H1 (cell line): Measurements from ENCODE around the gene THUMPD2. TPM values are rescaled to one million over a fixed set of nuclear protein-coding genes. Genes with fewer than 3 reads are reported as not detected.
A peak's percentile ranks its signal among the peaks of the same experiment; 100 is the strongest.

Source experiments
- CTCF ChIA-PET: fragments of 300-600 bp; sonication (Branson Sonifier 250); formaldehyde crosslinking; loops from one replicate; lab custom pipeline; 2021; ENCODE audit not compliant: partially characterized antibody; lab: Charles Lee
- POLR2A ChIA-PET: fragments of 300-600 bp; sonication (Branson Sonifier 250); formaldehyde crosslinking; loops from one replicate; lab custom pipeline; 2021; ENCODE audit warnings: inconsistent platforms; ENCODE audit not compliant: partially characterized antibody; lab: Charles Lee
- DNase-seq, 2 experiments: peaks; one replicate each; pipeline versions ENCODE4 v3.0.0 to v3.0.0-alpha.2; 2010 to 2022; ENCODE audit warnings: low spot score in 2 of 2, low read depth in 1 of 2, mixed read lengths in 1 of 2
- FAIRE-seq: peaks from 2 replicates; lab custom pipeline; 2011; peaks lifted over from hg19 to GRCh38; lab: Jason Lieb, UNC
- H2AFZ ChIP-seq: 2 replicates; pipeline ENCODE4 v1.8.1; 2012; ENCODE audit warnings: low read length, inconsistent platforms
- H2AK5ac ChIP-seq: 2 replicates; pipeline ENCODE4 v1.6.1; 2013; ENCODE audit warnings: low read depth, low read length
- H2BK120ac ChIP-seq: replicated peaks from 2 replicates; pipeline ENCODE3; 2013; ENCODE audit warnings: low read depth, low read length, inconsistent platforms
- H2BK12ac ChIP-seq: 2 replicates; pipeline ENCODE4 v1.6.1; 2013; ENCODE audit warnings: low read depth, low read length
- H2BK15ac ChIP-seq: 2 replicates; pipeline ENCODE4 v1.6.1; 2013; ENCODE audit warnings: low read length
- H2BK20ac ChIP-seq: 2 replicates; pipeline ENCODE4 v1.6.1; 2013; ENCODE audit warnings: low read length
- H2BK5ac ChIP-seq: 2 replicates; pipeline ENCODE4 v1.6.1; 2013; ENCODE audit warnings: low read depth, low read length
- H3K14ac ChIP-seq: 2 replicates; pipeline ENCODE4 v1.6.1; 2013; ENCODE audit warnings: inconsistent platforms; ENCODE audit not compliant: insufficient read length
- H3K18ac ChIP-seq: 2 replicates; pipeline ENCODE4 v1.6.1; 2013; ENCODE audit warnings: low read length; ENCODE audit errors: extremely low read depth
- H3K23ac ChIP-seq: 2 replicates; pipeline ENCODE4 v1.6.1; 2013; ENCODE audit warnings: inconsistent platforms; ENCODE audit not compliant: insufficient read length
- H3K23me2 ChIP-seq: 2 replicates; pipeline ENCODE4 v1.6.1; 2013; ENCODE audit warnings: low read depth, low read length
- H3K27ac ChIP-seq: 2 replicates; pipeline ENCODE4 v1.6.1; 2011; ENCODE audit warnings: low read depth, low read length, inconsistent platforms
- H3K27me3 ChIP-seq, 4 experiments: replicated peaks in 1 of 4; 1 replicate in 1 of 4; 2 replicates in 3 of 4; pipeline versions ENCODE4 v1.6.1 to v1.8.1; 2011 to 2013; ENCODE audit warnings: low read length in 3 of 4, mild to moderate bottlenecking in 3 of 4, inconsistent platforms in 2 of 4, mixed read lengths in 2 of 4, moderate library complexity in 1 of 4; ENCODE audit not compliant: control insufficient read depth in 3 of 4, insufficient read depth in 3 of 4; ENCODE audit errors: extremely low read depth in 1 of 4
- H3K36me3 ChIP-seq, 4 experiments: 2 replicates each; pipeline versions ENCODE4 v1.6.1 to v1.8.1; 2011 to 2013; ENCODE audit warnings: mild to moderate bottlenecking in 4 of 4, low read length in 3 of 4, moderate library complexity in 2 of 4, control low read depth in 1 of 4, inconsistent platforms in 1 of 4; ENCODE audit not compliant: insufficient read depth in 4 of 4, control insufficient read depth in 2 of 4
- H3K4ac ChIP-seq: replicated peaks from 2 replicates; pipeline ENCODE3; 2013; ENCODE audit warnings: low read length, low read depth, mixed read lengths, inconsistent platforms; ENCODE audit not compliant: insufficient read length
- H3K4me1 ChIP-seq, 4 experiments: replicated peaks in 1 of 4; 1 replicate in 1 of 4; 2 replicates in 3 of 4; pipeline versions ENCODE4 v1.6.1 to v1.8.1; 2011 to 2013; ENCODE audit warnings: low read length in 3 of 4, inconsistent platforms in 2 of 4, mixed read lengths in 1 of 4; ENCODE audit not compliant: insufficient read depth in 4 of 4, control insufficient read depth in 3 of 4
- H3K4me2 ChIP-seq, 2 experiments: 2 replicates each; pipeline versions ENCODE4 v1.6.1 to v1.8.1; 2011 to 2013; ENCODE audit warnings: low read depth in 2 of 2, low read length in 2 of 2, control low read depth in 1 of 2, inconsistent platforms in 1 of 2, mild to moderate bottlenecking in 1 of 2; ENCODE audit not compliant: insufficient read depth in 1 of 2
- H3K4me3 ChIP-seq, 4 experiments: fragments of 200-600, 300-600 bp in 1 of 4; sonication (generic), shearing (Covaris generic), sonication (Bioruptor Twin) in 1 of 4; 2 replicates each; pipeline versions ENCODE4 v1.5.1 to v1.8.1; 2011 to 2016; ENCODE audit warnings: low read length in 4 of 4, low read depth in 3 of 4, control low read depth in 2 of 4, inconsistent platforms in 2 of 4, mild to moderate bottlenecking in 2 of 4, mixed read lengths in 1 of 4, moderate library complexity in 1 of 4; ENCODE audit not compliant: insufficient read depth in 2 of 4; ENCODE audit errors: extremely low read depth in 1 of 4
- H3K56ac ChIP-seq: replicated peaks from 2 replicates; pipeline ENCODE3; 2013; ENCODE audit warnings: low read depth, mild to moderate bottlenecking, mixed read lengths, low read length, inconsistent platforms; ENCODE audit not compliant: insufficient read length
- H3K79me1 ChIP-seq: 2 replicates; pipeline ENCODE4 v1.6.1; 2013; ENCODE audit warnings: low read depth, low read length, control low read depth
- H3K79me2 ChIP-seq, 2 experiments: 2 replicates each; pipeline versions ENCODE4 v1.6.1 to v1.8.1; 2012 to 2013; ENCODE audit warnings: low read length in 2 of 2, mild to moderate bottlenecking in 2 of 2, inconsistent platforms in 1 of 2; ENCODE audit not compliant: insufficient read depth in 2 of 2, control insufficient read depth in 1 of 2
- H3K9ac ChIP-seq, 4 experiments: replicated peaks in 1 of 4; 1 replicate in 1 of 4; 2 replicates in 3 of 4; pipeline versions ENCODE4 v1.6.1 to v1.8.1; 2011 to 2013; ENCODE audit warnings: low read depth in 3 of 4, low read length in 3 of 4, control low read depth in 2 of 4, mild to moderate bottlenecking in 2 of 4, moderate library complexity in 2 of 4, inconsistent platforms in 1 of 4; ENCODE audit errors: extremely low read depth in 1 of 4
- H3K9me3 ChIP-seq, 2 experiments: 2 replicates each; pipeline versions ENCODE4 v1.6.1 to v1.8.1; 2012 to 2013; ENCODE audit warnings: mild to moderate bottlenecking in 2 of 2, moderate library complexity in 2 of 2, control low read depth in 1 of 2, inconsistent platforms in 1 of 2, low read depth in 1 of 2, low read length in 1 of 2, mixed read lengths in 1 of 2; ENCODE audit not compliant: insufficient read depth in 2 of 2
- H4K20me1 ChIP-seq, 2 experiments: replicated peaks in 1 of 2; 2 replicates each; pipeline versions ENCODE3 to v1.8.1; 2011 to 2013; ENCODE audit warnings: inconsistent platforms in 2 of 2, low read length in 2 of 2, mild to moderate bottlenecking in 1 of 2; ENCODE audit not compliant: insufficient read depth in 2 of 2, control insufficient read depth in 1 of 2
- H4K5ac ChIP-seq: 2 replicates; pipeline ENCODE4 v1.6.1; 2013; ENCODE audit warnings: low read length, low read depth, mixed read lengths, inconsistent platforms; ENCODE audit not compliant: insufficient read length
- H4K8ac ChIP-seq: 2 replicates; pipeline ENCODE4 v1.8.0; 2013; ENCODE audit warnings: mild to moderate bottlenecking, moderate library complexity, low read length, inconsistent platforms; ENCODE audit not compliant: insufficient read depth; ENCODE audit errors: extremely low read depth
- H4K91ac ChIP-seq: replicated peaks from 2 replicates; pipeline ENCODE3; 2013; ENCODE audit warnings: low read length, mixed read lengths, inconsistent platforms; ENCODE audit not compliant: insufficient read length
- BCL11A ChIP-seq, 2 experiments: IDR thresholded peaks; one replicate each; pipeline ENCODE4 v1.6.1; 2011; ENCODE audit warnings: low read depth in 2 of 2, low read length in 2 of 2, mild to moderate bottlenecking in 2 of 2
- CTBP2 ChIP-seq: IDR thresholded peaks from 2 replicates; pipeline ENCODE4 v1.7.0; 2011; ENCODE audit warnings: borderline replicate concordance, mild to moderate bottlenecking, moderate library complexity, mixed read lengths, low read length; ENCODE audit not compliant: insufficient read depth, insufficient read length
- GTF2F1 ChIP-seq: IDR thresholded peaks from 2 replicates; pipeline ENCODE4 v1.6.1; 2012; ENCODE audit warnings: low read depth, low read length, improper control_type of control experiment, borderline replicate concordance
- HDAC2 ChIP-seq, 2 experiments: fragments of 300-600 bp in 1 of 2; sonication (generic) in 1 of 2; IDR thresholded peaks; 2 replicates each; pipeline ENCODE4 v1.6.1; 2011 to 2012; ENCODE audit warnings: low read depth in 2 of 2, low read length in 2 of 2, mild to moderate bottlenecking in 2 of 2, moderate library complexity in 2 of 2, borderline replicate concordance in 1 of 2, inconsistent platforms in 1 of 2
- KDM4A ChIP-seq: IDR thresholded peaks from one replicate; pipeline ENCODE4 v1.7.1; 2012; ENCODE audit warnings: low read depth, mild to moderate bottlenecking, moderate library complexity, low read length, inconsistent platforms; ENCODE audit not compliant: severe bottlenecking
- RAD21 ChIP-seq, 2 experiments: IDR thresholded peaks in 1 of 2; conservative IDR thresholded peaks in 1 of 2; 2 replicates each; pipeline ENCODE4 v1.6.1; 2011; ENCODE audit warnings: low read depth in 2 of 2, low read length in 2 of 2, improper control_type of control experiment in 1 of 2, inconsistent platforms in 1 of 2, mild to moderate bottlenecking in 1 of 2, moderate library complexity in 1 of 2
- RXRA ChIP-seq: IDR thresholded peaks from 2 replicates; pipeline ENCODE4 v1.6.1; 2011; ENCODE audit warnings: low read depth, mild to moderate bottlenecking, low read length, moderate library complexity; ENCODE audit not compliant: insufficient read depth
- SIX5 ChIP-seq: IDR thresholded peaks from 2 replicates; pipeline ENCODE4 v1.6.1; 2011; ENCODE audit warnings: mild to moderate bottlenecking, low read depth, low read length
- TAF7 ChIP-seq: optimal IDR thresholded peaks from 2 replicates; pipeline ENCODE3; 2011; ENCODE audit warnings: low read depth, mild to moderate bottlenecking, inconsistent platforms, low read length, moderate library complexity, borderline replicate concordance
- YY1 ChIP-seq: IDR thresholded peaks from 2 replicates; pipeline ENCODE4 v1.6.1; 2011; ENCODE audit warnings: low read depth, mild to moderate bottlenecking, low read length
- WGBS, 2 experiments: shearing (Covaris generic) in 1 of 2; methylation state at CpG; one replicate each; pipeline versions ENCODE4 v1.1.6 to v1.1.7; 2013 to 2015; ENCODE audit warnings: low lambda C conversion rate in 2 of 2, mixed read lengths in 2 of 2, inconsistent platforms in 1 of 2, low coverage in 1 of 2, missing lambda C conversion rate in 1 of 2; ENCODE audit not compliant: insufficient replicate concordance in 2 of 2, insufficient coverage in 1 of 2, insufficient read length in 1 of 2; ENCODE audit errors: extremely low coverage in 1 of 2, missing lambda C conversion rate in 1 of 2; 5-methylcytosine and 5-hydroxymethylcytosine counted together
- polyA plus RNA-seq, 7 experiments: library from polyadenylated mRNA; depleted of rRNA in 3 of 7; stranded (reverse) in 5 of 7; unstranded in 2 of 7; fragments of >200 nt in 5 of 7; fragments of 200-250 nt in 2 of 7; gene quantifications; 1 replicate in 5 of 7; 2 replicates in 1 of 7; 4 replicates in 1 of 7; pipeline versions ENCODE4 v1.2.1 to v1.2.3, GENCODE V29; 2011 to 2013; ENCODE audit warnings: missing spikeins in 2 of 7, mixed read lengths in 2 of 7
- total RNA-seq: library from RNA; stranded (reverse); fragmentation: NEBNext Ultra II Directional; extraction: Animal tissue kit (Norgen Biotek cat#: 25700); gene quantifications from 2 replicates; pipeline ENCODE4 v1.2.1, GENCODE V29; 2021

Gene THUMPD2
- total and polyA plus RNA-seq, 2 of the 8 experiments (the other 6 are each of a cell fraction or from before 2014, with no cell fraction given), result 8.6 to 17.0 TPM

DNA sequence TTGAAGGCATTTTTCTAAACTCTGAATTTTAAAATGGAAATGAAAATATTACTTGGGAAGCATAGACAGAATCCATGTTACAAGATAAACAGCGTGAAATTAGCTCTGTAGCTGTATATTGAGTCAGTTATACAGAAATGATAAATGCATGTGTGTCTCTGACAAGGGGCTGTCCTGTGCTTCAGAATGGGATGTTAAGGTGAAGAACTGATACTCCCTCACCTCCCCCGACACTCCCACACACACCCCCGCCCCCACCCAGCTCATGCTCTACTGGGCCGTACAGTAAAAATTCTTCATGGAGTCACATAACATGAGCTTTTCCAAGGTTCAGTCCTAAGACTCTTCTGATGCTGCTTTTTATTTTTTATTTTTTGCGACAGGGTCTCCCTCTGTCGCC lies 869 bp upstream of the THUMPD2 start:
- Histone ChIP-seq H3K23me2 (no peaks in the 10 kb centered on the region; the same call in 1 of the 2 replicates), H2BK120ac (no peak overlapping the region), H3K4ac (no peak overlapping the region), H3K9me3 (no peaks in the 10 kb centered on the region; a peak in 1 of 4 replicates), H3K18ac (no peak overlapping the region), H4K91ac (no peak overlapping the region), H3K14ac (no peak overlapping the region), H2BK5ac (no peak overlapping the region), H3K56ac (no peak overlapping the region), H4K20me1 (peaks cover 0 to 2% of the 10 kb centered on the region in 2 experiments), H3K79me2 (peaks cover 0 to 37% of the 10 kb centered on the region in 2 experiments; a peak in 2 of 4 replicates), H3K27me3 (no peaks in the 10 kb centered on the region), H2AK5ac (no peak overlapping the region), H2BK12ac (no peak overlapping the region), H3K9ac (no peak overlapping the region), H2AFZ (no peak overlapping the region), H3K27ac (no peak overlapping the region), H3K4me1 (peaks cover 2 to 4% (median 3%) of the 10 kb centered on the region in 4 experiments; a peak in 5 of 7 replicates), H3K36me3 (peaks cover 0 to 5% (median 2%) of the 10 kb centered on the region in 4 experiments; a peak in 3 of 8 replicates), H4K8ac (no peak overlapping the region), H3K4me2 (0 out of 4 replicates have a peak overlapping the region, but pooled peaks of 1 of the 2 experiments have one; percentile 69), H2BK20ac (no peak overlapping the region), H3K4me3 (no peak overlapping the region), H2BK15ac (no peak overlapping the region), H3K79me1 (0 out of 2 replicates have a peak, but pooled peaks cover under 1% of the 10 kb centered on the region), H4K5ac (no peak overlapping the region), H3K23ac (no peak overlapping the region)
- ChIA-PET POLR2A (interaction anchor here (0.6 to 1.0 kb wide), 2 partner anchors 42 to 94 kb away, joined by 3 to 5 read pairs; no protein-coding TSS in a partner anchor), CTCF (interaction anchor here (0.7 kb wide), 1 partner anchor 47 kb away, joined by 3 read pairs; no protein-coding TSS in a partner anchor)
- DNase-seq, result no peak
- 87% methylated on average over 5 of the region's 6 CpGs; no CpG with 5 or more reads in 1 of the 2 experiments for WGBS, 2 experiments
- FAIRE-seq, result no peak
- TF ChIP-seq TAF7, result no peak
- TF ChIP-seq RAD21 (IDR thresholded peaks at IDR 0.05 in 1 of 2, conservative IDR thresholded peaks at IDR 0.05 in 1 of 2; ENCODE audit: low read depth in 2 of 2, low read length in 2 of 2), result no peak
- TF ChIP-seq GTF2F1, result no peak
- TF ChIP-seq RXRA, result no peak
- TF ChIP-seq CTBP2, result no peak
- no peak for TF ChIP-seq KDM4A
- no peak for TF ChIP-seq HDAC2 (IDR thresholded peaks at IDR 0.05; ENCODE audit: borderline replicate concordance in 1 of 2, low read depth in 2 of 2, low read length in 2 of 2)
- no peak for TF ChIP-seq BCL11A (IDR thresholded peaks at IDR 0.05; ENCODE audit: low read depth in 2 of 2, low read length in 2 of 2)
- no peak for TF ChIP-seq YY1
- TF ChIP-seq SIX5, result no peak
